Measurements from ENCODE around the gene CAPN9.

Gene CAPN9

GRCh38 chr1:230794871-230795605 is 47.9 kb downstream of the CAPN9 start:
- DNase-seq (ENCODE audit: low read depth), result no peak
- TF ChIP-seq, protein P1, sequence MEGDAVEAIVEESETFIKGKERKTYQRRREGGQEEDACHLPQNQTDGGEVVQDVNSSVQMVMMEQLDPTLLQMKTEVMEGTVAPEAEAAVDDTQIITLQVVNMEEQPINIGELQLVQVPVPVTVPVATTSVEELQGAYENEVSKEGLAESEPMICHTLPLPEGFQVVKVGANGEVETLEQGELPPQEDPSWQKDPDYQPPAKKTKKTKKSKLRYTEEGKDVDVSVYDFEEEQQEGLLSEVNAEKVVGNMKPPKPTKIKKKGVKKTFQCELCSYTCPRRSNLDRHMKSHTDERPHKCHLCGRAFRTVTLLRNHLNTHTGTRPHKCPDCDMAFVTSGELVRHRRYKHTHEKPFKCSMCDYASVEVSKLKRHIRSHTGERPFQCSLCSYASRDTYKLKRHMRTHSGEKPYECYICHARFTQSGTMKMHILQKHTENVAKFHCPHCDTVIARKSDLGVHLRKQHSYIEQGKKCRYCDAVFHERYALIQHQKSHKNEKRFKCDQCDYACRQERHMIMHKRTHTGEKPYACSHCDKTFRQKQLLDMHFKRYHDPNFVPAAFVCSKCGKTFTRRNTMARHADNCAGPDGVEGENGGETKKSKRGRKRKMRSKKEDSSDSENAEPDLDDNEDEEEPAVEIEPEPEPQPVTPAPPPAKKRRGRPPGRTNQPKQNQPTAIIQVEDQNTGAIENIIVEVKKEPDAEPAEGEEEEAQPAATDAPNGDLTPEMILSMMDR (conservative IDR thresholded peaks at IDR 0.05; ENCODE audit: control insufficient read depth, insufficient read depth, low read depth, low read length), result no peak
- H3K4me3 ChIP-seq (ENCODE audit: control insufficient read depth, low read depth, low read length), result no peak overlapping the region

- TF ChIP-seq, protein P1 (conservative IDR thresholded peaks at IDR 0.05; ENCODE audit: control insufficient read depth, insufficient read depth, low read depth, low read length), result no peak
- no peak overlapping the region for H3K4me3 ChIP-seq (ENCODE audit: control insufficient read depth, low read depth, low read length)
- no peak for DNase-seq (ENCODE audit: low read depth)
These were observed 49.4 kb downstream of the CAPN9 start for GRCh38 chr1:230796626-230797025.

DNA sequence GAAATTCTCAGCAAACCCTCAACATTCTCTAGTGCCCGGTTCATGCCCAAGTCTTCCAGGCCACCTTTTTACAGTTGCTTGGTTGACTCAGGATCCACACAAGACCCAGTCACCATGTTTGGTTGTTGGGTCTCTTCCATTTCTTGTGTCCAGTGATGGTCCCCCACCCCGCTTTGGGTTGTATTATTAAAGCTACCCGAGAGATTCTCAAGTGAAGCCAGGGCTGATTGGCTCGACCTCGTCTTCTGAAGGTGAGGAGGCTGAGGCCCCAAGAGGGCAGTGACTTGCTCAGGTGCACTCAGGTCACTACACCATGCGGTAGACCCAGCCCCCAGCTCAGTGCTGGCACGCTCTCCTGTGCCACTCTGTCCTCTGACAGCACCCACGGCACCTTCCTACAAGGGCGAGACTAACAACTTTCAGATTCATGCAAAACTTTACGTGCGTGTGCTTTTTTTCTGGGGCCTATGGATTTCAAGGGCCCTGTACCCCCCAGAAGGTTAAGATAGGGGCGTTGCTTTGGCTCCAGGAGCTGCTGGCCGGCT is 50.3 kb downstream of the CAPN9 start:
- DNase-seq (ENCODE audit: low read depth), result no peak
- H3K4me3 ChIP-seq (ENCODE audit: control insufficient read depth, low read depth, low read length), result no peak overlapping the region
- TF ChIP-seq, protein P1 (conservative IDR thresholded peaks at IDR 0.05; ENCODE audit: control insufficient read depth, insufficient read depth, low read depth, low read length), result no peak

- no peak overlapping the region for H3K4me3 ChIP-seq (ENCODE audit: control insufficient read depth, low read depth, low read length)
- peak; percentile 73 for DNase-seq (ENCODE audit: low read depth)
- TF ChIP-seq, protein P1 (conservative IDR thresholded peaks at IDR 0.05; ENCODE audit: control insufficient read depth, insufficient read depth, low read depth, low read length), result peak; percentile 91
These were observed 50.8 kb downstream of the CAPN9 start for GRCh38 chr1:230797942-230798365.

- TF ChIP-seq, protein P1 (conservative IDR thresholded peaks at IDR 0.05; ENCODE audit: control insufficient read depth, insufficient read depth, low read depth, low read length), result no peak
- no peak for DNase-seq (ENCODE audit: low read depth)
These were observed 51.3 kb downstream of the CAPN9 start for GRCh38 chr1:230798491-230798890.

GRCh38 chr1:230800891-230801840 is 54.0 kb downstream of the CAPN9 start:
- H3K4me3 ChIP-seq (ENCODE audit: control insufficient read depth, low read depth, low read length), result no peak overlapping the region
- DNase-seq (ENCODE audit: low read depth), result no peak
- TF ChIP-seq, protein P1 (conservative IDR thresholded peaks at IDR 0.05; ENCODE audit: control insufficient read depth, insufficient read depth, low read depth, low read length), result no peak

More at GRCh38 chr1:230798491-230798890, 51.3 kb downstream of the CAPN9 start:
- no peak overlapping the region for H3K4me3 ChIP-seq (ENCODE audit: control insufficient read depth, low read depth, low read length)
